H4 (cell line): ENCODE data around the gene PSMD2. TPM values are rescaled to one million over a fixed set of nuclear protein-coding genes. Genes with fewer than 3 reads are reported as not detected.

Experiments used
- DNase-seq: peaks from one replicate; pipeline ENCODE4 v3.0.0-alpha.2; 2015; ENCODE audit warnings: low spot score
- total RNA-seq: library from RNA; depleted of rRNA; stranded (reverse); fragments of >200 nt; shearing (Covaris generic); gene quantifications from 2 replicates; pipeline ENCODE4 v1.2.3, GENCODE V29; 2014

The PSMD2 gene
- total RNA-seq, 1 experiment from 2014 or later = 691 TPM

DNA sequence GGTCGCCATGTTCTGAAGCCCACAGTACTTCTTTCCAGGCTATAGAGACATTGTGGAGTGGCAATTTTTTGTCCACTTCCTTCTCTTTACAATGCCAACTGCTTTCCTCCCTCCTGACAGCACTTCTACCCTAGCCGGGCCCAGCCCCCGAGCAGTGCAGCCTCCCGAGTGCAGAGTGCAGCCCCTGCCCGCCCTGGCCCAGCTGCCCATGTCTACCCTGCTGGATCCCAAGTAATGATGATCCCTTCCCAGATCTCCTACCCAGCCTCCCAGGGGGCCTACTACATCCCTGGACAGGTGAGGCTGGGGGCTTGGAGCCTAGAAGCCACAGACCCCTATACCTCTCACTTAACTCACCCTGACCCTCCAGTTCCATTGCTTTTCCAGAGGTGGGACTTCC, 18.2 kb downstream of the PSMD2 start:
- no peak for DNase-seq

DNA sequence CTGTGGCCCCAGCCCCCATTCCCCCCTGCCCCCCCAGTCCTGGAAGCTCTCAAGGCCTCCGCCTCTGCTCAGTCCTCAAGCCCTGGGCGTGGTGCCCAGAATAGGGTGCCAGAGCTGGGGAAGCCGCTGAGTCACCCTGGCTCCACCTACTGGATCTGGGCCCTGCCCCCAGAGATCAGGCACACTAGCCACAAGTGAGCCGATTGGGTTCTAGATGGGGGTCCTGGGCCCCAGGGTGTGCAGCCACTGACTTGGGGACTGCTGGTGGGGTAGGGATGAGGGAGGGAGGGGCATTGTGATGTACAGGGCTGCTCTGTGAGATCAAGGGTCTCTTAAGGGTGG, 21.0 kb downstream of the PSMD2 start:
- peak; percentile 98 for DNase-seq

DNA sequence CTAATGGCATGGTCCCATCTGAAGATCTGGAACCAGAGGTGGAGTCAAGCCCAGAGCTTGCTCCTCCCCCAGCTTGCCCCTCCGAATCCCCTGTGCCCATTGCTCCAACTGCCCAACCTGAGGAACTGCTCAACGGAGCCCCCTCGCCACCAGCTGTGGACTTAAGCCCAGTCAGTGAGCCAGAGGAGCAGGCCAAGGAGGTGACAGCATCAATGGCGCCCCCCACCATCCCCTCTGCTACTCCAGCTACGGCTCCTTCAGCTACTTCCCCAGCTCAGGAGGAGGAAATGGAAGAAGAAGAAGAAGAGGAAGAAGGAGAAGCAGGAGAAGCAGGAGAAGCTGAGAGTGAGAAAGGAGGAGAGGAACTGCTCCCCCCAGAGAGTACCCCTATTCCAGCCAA, 22.6 kb downstream of the PSMD2 start:
- DNase-seq = no peak

DNA sequence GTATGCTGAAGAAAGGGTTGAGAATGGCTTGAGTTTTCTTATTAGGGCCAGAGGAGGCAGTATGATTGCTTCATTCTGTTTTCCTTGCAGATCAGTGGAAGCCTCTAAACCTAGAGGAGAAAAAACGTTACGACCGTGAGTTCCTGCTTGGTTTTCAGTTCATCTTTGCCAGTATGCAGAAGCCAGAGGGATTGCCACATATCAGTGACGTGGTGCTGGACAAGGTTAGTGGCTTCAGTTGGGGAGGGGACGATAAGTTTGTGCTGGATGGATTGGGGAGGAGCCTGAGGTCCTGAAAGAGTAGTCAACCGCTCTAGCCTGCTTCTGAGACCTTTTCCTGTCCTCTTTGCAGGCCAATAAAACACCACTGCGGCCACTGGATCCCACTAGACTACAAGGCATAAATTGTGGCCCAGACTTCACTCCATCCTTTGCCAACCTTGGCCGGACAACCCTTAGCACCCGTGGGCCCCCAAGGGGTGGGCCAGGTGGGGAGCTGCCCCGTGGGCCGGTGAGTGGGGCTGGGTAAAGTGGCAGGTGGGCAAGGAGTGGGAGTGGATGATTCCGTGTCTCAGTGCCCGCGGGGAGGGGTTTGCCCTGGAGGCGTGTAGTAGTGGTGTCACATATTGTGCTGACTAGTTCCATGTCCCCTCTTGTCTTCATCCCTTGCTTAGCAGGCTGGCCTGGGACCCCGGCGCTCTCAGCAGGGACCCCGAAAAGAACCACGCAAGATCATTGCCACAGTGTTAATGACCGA, 23.9 kb downstream of the PSMD2 start:
- no peak for DNase-seq

DNA sequence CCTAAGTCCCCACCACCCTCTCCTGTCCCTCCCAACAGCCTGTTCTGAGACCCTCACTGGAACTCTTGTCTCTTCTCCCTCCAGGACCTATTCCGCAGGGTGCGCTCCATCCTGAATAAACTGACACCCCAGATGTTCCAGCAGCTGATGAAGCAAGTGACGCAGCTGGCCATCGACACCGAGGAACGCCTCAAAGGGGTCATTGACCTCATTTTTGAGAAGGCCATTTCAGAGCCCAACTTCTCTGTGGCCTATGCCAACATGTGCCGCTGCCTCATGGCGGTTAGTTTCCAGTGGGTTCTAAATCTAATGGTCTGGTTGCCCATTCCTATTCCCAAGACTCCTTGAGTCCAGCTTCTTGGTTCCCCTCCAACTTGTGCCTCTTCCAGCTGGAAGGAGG, 24.7 kb downstream of the PSMD2 start:
- DNase-seq = no peak

DNA sequence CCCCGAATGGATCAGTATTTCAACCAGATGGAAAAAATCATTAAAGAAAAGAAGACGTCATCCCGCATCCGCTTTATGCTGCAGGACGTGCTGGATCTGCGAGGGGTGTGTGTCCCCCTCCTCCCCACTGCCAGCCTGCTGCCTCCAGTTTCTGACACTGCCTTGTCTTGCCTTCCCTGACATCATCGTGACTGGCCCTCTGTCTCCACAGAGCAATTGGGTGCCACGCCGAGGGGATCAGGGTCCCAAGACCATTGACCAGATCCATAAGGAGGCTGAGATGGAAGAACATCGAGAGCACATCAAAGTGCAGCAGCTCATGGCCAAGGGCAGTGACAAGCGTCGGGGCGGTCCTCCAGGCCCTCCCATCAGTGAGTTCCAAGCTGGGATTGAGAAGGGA, 26.2 kb downstream of the PSMD2 start:
- no peak for DNase-seq

DNA sequence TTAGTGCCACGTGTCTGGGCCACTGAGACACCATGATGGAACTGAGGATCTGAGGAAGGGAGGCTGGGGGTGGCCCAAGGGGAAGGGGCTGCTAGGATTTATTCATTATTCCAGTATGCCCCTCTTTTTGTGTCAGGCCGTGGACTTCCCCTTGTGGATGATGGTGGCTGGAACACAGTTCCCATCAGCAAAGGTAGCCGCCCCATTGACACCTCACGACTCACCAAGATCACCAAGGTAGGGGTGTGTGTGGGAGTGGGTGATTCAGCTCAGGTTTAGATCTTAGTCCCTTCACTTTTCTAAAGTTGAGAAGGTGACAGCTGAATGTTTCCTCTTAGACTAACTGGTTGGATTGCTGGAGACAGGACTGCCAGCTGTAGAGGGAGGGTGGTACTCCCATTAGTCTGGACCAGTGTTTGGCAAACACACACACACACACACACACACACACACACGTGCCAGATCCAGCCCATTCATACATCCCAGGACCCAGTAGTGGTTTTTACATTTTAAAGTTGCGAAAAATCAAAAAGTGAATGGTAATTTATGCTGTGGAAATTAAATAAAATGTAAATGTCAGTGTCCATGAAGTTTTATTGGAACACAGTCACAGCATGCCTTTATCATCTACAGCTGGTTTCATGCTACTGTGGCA, 26.8 kb downstream of the PSMD2 start:
- DNase-seq = no peak

DNA sequence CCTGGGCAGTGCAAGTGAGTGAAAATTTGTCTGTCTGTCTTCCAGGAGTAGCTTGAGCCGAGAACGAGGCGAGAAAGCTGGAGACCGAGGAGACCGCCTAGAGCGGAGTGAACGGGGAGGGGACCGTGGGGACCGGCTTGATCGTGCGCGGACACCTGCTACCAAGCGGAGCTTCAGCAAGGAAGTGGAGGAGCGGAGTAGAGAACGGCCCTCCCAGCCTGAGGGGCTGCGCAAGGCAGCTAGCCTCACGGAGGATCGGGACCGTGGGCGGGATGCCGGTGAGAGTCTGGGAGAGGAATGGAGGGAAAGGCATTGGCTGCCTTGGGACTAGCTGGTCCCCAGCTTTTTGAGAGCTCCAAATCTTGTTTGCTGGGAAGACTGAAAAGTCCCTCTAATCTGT, 28.1 kb downstream of the PSMD2 start:
- no peak for DNase-seq

DNA sequence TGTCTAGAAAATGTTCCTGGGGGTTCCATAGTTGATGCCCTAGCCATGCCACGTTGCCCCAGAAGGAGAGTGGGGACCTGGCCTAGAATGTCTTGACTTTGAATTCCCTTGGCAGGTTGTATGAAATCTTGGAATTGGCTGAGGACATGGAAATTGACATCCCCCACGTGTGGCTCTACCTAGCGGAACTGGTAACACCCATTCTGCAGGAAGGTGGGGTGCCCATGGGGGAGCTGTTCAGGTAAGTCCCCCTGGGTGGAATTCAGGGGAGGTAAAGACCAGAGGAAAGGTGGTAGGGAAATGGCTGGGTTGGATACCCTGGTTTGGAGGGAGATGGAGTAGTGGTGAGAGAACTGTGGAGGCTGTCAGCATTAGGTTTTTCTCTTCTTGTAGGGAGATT, 29.5 kb downstream of the PSMD2 start:
- no peak for DNase-seq

DNA sequence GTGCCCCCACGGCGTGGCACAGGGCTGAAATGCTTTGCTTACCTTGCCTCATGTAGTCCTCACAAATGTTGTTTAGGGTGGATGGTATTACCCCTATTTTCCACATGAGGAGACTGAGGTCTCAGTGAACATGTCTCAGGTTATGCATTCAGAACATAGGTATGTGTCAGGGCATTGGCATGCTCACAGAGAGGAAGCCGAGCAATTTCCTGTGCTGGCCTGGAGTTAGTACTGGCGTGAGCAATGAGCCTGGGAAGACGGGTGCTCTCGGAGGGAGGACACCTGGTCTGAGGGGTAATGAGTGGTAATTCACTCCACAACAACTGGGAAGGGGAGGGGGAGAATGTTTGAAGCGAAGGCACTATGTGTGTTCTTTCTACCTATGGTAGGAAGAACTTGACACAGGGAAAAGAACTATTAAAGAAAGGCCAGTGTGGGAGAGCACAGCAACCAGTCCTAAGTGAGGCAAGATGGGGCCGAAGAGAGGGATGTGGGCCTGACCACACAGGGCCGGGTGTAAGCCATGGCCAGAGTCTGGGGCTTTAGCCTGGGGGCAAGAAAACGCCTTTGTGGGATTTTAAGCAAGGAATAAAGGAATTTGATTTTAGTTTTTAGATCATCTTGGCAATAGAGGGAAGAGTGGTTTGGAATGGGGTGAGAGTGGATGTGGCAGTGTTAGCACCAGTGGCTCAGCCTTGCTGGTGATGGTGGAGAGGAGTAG, 33.5 kb downstream of the PSMD2 start:
- peak; percentile 57 for DNase-seq

DNA sequence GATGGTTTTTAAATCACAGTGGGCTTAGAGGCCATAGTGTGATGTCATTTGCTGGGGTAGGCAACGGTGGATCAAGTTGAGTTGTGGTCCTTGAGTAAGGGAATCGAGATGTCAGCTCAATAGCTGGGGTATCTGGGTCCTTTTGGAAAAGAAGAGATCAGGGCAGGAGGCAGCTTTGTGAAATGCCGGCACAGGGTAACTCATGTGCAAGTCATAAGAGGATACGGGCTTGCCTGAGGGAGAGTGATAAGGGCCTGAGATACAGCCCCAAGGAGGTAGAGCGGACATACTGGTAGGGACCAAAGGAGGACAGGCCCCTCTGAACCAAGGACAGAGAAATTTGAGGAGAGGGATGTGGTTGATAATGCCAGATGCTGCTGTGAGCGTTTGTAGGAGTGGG, 34.1 kb downstream of the PSMD2 start:
- no peak for DNase-seq

DNA sequence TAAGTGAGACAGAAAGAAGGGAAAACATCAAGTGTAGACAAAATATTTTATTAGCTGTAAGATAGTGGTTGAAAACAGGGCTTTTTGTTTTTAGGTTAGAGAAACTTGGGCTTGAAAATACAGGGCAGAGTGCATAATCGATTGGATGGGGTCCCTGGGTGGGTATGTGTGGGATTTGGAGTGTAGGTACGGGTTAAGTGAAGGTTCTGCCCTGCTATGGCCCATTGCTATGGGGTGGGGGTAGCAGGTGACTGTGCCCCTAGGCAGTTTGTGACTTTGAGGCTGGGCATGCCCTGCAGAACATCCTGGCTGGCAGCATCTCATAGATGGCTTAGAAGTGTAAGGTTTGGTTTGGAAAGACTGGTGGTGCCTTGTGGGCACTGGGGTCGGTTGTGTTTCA, 34.7 kb downstream of the PSMD2 start:
- no peak for DNase-seq

DNA sequence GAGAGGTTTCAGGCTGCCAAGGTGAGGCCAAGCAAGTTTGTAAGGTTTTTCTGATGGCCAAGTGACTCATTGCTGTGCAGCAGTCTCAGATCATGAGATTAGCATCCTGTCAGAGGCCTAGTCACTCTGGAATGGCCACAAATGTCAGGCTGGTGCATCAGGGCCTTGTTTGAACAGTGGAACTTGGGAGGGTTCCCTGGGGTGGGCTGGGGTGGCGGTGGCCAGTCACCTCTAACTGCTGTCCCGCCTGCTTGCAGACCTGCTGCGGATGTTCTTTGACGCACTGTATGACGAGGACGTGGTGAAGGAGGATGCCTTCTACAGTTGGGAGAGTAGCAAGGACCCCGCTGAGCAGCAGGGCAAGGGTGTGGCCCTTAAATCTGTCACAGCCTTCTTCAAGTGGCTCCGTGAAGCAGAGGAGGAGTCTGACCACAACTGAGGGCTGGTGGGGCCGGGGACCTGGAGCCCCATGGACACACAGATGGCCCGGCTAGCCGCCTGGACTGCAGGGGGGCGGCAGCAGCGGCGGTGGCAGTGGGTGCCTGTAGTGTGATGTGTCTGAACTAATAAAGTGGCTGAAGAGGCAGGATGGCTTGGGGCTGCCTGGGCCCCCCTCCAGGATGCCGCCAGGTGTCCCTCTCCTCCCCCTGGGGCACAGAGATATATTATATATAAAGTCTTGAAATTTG, 35.6 kb downstream of the PSMD2 start:
- DNase-seq = peak; percentile 67

DNA sequence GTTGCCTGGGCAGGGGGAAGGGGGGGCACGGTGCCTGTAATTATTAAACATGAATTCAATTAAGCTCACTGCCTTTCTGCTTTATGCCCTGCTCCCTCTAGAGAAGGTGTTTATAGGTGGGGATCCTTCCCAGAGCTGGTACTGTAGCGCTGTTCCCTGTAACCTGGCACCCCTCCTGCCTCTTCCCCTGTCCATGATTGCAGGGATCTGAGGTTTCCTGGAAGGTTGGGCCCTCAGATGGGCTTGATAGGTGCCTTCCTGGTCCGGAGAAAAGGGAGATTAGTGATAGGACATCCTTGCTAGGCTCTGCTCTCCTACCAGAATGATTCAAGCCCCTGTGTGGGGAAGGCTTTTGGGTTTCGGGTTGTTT, 36.2 kb downstream of the PSMD2 start:
- DNase-seq = peak; percentile 43

DNA sequence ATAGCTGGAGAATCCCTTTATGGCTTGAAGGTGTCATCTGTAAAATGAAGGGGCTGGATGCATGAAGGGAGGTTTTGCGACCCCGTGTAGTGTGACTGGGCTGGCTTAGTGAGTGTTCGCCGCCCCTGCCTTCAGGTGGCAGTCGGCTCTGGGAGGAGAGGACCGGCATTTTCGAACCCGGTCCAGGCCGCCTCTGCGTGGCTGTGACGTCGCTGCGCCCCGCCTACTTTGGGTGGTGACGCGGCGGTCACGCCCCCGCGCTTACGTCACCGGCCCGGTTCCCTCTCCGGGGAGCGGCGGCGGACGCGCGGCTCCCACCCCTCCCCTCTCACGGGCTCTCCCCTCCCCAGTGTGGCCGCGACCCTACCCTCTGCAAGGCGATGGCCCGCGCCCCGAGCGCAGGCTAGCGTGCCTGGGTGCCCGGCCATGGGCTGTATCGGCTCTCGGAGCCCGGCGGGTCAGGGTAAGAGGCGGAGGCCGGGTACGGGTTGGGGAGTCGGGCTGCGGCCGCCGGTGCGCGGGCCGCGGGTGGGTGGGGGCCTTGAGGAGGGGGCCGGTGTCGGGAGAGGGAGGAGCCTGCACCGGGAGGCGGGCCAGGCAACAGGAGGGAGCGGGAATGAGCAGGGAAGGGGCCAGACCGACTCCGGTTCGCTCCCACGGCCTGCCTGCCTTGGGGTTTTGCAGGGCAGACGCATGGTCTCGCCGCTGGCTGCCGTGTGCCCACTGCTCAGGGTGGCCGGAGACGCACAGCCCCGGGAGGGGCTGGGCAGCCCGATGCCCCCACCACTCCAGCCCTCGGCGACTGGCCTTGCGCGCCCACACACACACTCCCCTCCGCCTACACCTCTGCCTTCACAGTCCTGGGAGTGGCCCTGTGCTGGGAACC, 36.9 kb downstream of the PSMD2 start:
- DNase-seq = peak; percentile 75

DNA sequence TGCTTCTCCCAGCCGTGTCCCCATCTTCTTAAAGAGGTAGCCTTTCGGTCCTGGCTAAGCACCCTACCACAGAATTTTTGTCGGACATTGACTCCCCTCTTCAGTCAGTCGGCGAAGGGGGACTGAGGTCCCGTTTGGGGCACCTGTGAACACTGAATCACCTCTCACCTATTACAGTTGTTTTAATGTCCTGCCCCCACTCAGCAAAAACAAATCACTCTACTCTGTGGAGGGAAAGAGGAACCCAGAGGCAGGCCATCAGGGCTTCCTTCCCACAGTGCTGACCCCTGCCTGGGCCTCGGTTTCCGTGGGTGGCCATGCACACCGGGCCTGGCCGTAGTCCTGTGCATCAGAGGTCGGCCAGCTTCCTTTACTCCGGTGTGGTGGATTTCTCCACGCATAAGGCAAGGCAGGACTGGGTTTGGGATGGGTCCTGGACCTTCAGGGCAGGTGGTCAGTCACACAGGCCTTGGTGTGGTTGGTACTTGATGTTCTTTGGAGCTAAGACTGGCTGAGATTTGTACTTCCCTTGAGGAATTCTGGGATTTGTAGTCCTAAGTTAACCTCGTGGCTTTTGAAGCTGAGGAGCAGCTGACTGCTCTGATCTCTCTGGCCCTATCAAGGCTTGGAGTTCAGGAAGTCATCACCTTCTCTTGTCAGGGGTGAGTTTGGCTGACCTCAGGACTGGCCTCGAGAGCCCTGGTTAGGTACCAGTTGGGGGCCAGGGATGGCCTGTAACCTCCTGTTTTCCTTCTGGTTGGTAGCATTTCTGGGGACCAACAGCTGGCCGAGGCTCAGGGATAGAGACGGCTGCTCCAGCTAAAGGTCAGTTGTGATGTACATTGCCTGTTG, 37.7 kb downstream of the PSMD2 start:
- no peak for DNase-seq

DNA sequence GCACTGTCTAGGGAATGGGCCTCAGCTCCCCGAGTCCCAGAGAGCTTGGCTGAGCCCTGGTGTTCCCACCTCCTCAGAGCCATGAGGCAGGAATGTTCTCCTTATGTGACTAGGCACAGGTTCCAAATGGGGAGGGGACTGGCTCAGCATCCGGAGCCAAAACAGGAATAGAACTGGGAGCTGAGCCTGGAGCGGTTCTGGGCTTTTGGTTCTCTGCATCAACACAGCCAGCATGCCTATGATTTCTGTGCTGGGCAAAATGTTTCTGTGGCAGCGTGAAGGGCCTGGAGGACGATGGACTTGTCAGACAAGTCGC, 38.3 kb downstream of the PSMD2 start, which contains the start of gene FAM131A:
TSS of gene FAM131A (plus strand) at position 202 of the 316 bp plus-strand sequence. CDS start at position 233, 31 bp downstream.
- DNase-seq = no peak

DNA sequence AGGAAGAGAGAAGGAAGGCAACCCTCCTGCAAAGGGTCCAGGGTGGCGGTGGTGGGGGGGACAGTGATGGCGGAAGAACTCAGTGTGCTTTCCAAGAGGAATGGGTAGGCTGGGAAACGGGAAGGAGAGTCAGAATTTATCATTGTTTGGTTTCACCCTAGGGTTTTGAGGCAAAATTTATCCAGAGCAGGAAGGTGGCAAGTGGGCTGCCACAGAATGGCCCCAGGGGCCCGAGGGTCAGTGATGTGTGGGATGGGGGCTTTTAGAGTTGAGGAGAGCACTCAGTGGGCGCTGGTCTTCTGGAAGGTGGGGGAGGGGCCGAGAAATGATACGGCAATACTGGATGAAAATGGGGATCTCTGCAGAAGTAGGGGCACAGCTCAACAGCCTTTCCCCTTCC, 38.9 kb downstream of the PSMD2 start:
- DNase-seq = no peak

DNA sequence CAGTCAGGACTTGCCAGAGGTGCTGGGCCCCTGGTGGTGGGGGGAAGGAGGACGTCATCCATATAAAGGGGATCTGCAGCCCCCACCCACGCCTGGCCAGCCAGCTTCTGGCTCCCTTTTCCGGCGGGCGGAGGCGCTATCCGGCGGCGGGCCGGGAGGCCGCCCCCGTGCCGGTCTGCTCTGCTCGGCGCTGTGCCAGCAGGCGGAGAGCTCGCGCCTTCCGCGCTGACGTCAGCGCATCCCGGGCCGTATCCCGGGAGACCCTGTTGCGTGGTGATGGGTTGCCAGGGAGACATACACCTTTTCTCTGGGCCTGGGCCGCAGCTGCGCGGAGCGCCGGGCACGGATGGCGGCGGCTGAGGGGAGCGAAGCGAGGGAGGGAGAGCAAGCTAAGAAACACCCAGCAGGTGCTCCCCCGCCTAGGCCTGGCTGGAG, 39.5 kb downstream of the PSMD2 start:
- no peak for DNase-seq

DNA sequence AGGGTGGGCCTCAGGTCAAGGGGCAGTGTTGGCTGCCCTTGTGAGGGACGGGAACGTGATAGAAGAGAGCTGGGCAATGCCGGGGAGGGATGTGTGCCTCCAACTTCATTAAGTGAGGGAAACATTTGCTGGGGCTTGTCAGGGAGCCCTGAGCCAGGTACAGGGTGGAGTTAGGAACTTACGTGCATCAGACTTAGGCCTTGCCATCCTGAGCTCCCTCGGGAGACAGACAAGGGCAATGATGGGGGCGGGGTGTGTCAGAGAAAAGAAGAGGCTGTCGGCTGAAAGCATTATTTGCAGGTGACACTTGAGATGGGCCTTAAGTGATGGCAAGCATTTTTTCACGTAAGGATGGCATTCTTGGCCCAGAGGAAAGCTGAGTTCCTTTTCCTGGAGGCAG, 40.0 kb downstream of the PSMD2 start:
- DNase-seq = no peak
